Measurements from ENCODE around the gene GPR37L1.

GPR37L1 gene, protein sequence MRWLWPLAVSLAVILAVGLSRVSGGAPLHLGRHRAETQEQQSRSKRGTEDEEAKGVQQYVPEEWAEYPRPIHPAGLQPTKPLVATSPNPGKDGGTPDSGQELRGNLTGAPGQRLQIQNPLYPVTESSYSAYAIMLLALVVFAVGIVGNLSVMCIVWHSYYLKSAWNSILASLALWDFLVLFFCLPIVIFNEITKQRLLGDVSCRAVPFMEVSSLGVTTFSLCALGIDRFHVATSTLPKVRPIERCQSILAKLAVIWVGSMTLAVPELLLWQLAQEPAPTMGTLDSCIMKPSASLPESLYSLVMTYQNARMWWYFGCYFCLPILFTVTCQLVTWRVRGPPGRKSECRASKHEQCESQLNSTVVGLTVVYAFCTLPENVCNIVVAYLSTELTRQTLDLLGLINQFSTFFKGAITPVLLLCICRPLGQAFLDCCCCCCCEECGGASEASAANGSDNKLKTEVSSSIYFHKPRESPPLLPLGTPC

DNA sequence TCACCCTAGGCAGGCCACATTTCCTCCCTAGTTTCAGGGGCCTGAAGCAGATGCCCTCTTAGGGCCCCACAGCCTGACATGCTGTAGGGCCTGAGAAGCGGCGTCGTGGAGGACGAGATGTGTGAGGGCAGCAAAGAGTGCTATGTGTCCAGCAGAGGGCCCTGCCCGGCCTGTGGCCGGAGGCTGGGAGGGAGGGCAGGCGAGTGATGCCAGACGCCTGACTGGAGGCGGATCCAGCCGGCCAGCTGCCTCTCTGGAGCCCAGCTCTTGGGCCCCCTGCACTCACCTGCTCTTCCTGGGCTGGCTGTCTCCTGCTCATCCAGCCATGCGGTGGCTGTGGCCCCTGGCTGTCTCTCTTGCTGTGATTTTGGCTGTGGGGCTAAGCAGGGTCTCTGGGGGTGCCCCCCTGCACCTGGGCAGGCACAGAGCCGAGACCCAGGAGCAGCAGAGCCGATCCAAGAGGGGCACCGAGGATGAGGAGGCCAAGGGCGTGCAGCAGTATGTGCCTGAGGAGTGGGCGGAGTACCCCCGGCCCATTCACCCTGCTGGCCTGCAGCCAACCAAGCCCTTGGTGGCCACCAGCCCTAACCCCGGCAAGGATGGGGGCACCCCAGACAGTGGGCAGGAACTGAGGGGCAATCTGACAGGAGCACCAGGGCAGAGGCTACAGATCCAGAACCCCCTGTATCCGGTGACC, at the start of gene GPR37L1:
GPR37L1 (plus strand) TSS at position 279 of the 697 bp plus-strand sequence; CDS start at position 326, 47 bp downstream.
- DNase-seq = no peak

DNA sequence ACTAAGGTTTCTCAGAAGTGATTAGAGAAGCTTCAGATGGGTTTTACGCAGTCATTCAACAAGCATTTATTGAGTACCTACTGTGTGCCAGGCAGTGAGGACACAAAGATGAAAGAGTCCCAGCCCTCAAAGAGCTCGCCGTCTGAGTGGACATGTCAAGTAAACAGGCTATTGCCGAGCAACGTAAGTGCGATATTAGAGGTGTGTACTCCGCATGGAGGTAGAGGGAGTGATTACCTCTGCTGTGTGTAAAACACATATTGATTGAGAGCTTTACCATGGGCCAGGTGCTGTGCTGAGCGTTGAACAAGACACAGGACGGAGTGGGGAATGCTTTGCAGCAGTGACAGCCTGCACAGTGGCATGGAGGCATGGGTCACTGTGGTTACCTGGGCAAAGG, 49.5 kb upstream of the GPR37L1 start:
- no peak for DNase-seq

DNA sequence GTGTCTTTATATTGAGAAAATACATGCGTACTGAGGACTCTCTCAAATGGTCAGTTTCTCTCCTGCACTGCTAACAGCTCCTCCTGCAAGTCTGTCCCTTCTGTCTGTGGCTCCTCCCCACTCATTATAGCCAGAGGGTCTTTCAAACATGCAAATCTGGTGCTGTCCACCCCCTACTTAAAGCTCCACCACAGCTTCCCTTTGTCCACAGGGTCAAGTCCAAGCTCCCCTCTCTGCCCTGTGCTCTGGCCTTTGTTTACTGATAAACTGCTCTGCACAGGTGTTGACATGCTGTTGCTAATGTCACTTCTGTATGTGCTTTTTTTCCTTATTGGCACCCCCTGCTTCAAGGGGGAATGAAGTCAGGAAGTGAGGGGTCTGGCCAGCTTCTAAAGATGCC, 47.7 kb upstream of the GPR37L1 start:
- no peak for DNase-seq

DNA sequence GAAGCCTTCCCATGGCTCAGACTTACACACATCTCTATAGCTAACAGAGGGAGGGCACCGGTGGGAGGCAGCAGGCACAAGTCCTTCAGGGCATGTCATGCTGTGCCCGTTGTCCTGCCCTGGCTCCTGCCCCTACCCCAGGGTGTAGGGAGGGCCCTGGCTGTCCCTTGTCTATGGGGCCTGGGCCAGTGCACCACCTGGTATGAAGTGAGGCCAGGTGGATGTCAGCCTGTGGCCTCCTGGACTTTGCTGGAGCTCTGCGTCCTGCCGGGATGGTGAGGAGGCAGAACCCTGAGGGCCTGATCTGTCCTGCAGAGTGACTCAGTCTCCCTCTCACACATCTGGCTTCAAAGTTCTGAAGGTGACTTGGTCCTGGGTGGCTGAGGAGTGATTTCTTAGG, 47.3 kb upstream of the GPR37L1 start:
- DNase-seq = no peak

DNA sequence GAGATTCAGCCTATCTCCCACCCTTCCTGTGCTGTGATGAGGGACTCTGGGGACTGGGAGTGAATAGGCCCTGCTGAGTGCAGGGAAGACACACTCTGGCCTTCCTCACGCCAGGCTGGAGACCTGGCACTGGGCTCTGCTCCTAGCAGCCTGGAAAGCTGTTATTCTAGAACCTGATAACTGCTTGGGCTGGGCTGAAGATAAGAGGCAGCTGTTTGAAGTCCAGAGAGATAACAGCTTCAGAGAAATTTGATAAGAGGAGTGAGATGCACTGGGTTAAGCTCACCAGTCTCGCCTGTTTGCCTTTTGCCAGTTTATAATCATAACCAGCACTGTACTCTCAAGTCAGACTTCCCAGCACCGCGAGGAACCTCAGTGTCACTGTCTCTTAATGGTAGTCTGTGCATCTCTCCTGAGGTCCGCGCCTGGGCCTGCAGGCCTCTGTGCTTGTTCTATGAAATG, 46.6 kb upstream of the GPR37L1 start:
- no peak for DNase-seq

DNA sequence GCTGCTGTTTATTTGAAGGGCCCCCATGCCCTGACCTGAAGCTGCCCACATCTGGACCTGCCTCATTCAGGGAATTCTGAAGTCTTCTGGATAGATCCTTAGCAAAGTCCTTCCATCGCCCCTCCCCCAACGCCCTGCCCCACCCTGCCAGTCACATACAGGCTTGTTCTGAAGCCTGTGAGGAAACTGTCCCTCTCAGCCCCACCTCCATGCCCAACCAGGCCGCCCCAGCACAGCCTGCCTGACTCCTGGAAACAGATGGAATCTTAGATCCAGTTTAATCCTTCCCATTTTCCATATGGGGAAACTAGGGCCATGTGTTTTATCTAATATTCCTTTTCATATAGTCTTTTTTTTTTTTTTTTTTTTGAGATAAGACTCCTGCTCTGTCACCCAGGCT, 44.5 kb upstream of the GPR37L1 start:
- no peak for DNase-seq

DNA sequence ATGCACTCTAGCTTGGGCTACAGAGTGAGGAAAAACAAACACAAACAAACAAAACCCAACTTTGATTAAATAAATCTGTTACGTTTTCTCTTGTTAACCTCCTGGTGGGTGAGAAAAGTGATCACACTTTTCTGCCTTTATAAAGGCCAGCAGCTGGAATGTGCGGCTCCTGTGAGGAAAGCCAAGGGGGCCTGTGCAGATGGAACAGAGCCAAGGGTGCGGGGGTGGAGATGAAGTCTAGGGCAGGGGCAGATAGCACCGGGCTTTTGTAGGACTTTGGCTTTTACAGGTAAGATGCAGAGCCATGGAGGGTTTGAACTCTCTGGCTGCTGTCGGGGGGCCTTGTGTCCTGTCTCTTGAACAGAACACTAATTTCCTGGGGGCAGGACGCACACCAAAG, 40.7 kb upstream of the GPR37L1 start:
- no peak for DNase-seq

DNA sequence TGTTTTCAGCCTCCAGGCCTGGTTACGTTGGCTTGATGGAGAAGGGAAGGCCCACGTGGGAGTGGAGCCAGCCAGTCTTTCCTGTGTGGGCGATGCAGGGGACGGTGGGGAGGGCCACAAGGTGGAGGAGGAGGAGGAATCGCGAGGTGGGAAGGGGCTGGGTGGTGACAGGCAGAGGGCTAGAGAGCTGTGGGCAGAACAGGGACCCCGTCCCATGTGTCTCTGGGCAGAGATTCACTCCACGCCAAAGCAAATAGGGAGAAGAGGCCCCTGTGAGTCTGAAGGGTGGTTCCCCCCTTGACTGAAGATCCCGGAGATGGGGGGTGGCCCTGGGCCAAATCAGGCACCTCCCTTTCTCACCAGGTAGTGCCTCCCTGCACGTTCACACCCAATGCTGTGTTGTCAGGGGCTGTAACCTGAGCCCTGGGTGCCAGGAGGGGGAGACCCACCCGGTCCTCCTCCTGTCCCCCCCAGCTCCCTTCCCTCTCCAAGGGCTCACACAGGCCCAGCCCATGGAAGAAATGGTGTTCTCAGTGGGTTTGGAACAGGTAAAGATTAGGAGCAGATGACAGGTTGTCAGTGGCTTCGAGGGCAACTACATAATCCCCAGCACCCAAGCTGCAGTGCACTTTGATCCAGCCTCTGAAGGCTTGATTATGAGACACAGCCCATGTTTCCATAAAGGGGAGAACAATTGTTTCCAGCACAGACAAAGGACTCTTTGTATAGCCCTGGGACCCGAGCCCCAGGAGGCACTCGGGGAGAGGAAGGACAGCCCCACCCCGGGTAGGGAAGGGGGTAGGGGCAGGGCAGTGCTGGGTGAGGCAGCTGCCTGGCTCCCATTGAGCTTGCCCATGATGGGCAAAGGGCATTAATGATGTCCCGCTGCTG, 37.7 kb upstream of the GPR37L1 start:
- no peak for DNase-seq

DNA sequence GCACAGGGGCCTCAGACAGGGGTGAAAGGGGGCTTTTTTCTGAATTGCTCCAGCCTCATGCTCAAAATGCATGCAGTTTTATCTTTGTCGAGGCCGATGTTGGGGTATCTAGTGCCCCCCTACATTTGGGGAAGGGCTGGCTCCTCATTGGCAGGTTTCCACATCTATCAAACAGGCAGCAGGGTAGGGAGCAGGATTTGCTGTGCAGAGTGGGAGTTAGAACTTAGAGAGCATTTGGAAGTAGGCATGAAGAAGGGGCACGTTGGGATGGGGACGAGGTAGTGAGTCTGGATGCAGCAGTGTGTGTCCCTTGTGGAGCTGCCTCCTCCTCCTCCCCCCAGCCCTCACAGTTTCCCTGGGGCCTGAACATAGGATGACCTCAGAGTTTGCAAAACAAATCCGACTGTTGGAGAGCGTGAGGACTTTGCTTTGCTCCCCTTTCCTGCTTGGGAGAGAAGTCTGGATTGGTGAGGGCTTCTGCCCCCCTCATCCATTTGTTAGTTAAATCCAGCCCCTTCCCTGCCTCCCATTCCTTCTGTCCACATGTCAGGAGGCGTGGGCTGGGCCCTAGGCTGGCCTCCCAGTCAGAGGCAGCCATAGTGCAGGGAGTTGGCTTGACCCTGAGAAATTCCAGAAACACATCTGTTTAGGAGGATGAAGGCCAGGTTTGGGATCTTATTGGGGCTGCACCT, 36.9 kb upstream of the GPR37L1 start:
- DNase-seq = no peak

DNA sequence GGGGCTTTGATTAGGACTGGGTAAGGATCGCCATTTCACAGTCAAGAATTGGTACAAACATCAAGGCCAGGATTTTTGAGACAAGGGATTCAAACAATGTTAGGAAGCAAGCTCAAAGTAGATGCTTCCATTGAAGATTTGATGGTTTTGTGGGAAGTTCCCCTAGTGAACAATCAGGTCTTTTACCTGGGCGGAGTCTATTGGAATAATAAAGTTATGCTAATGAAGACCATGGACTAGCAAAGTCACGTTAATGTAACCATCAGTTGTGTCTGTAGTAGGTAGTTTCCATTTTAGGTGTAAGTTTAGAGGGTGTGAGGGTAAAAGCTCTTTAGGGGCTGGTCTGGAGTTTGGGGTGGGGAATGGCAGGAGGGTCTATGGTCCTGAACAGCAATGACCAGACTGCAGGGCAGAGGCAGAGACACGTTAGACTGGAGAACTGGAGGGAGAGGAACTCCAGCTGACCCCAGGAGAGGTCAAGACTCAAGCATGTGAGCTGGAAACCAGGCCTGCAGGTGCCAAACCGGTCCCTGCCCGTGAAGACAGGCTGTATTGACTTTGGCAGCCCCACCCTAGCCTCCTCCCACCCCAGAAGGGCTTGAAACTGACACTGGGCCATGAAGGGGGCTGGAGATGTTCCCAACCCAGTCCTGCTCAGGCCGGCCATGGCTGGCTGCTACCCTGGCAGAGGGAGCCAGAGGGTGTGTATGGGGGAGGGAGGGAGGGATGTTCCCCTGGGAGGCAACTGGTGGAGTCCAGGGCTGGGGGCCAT, 36.0 kb upstream of the GPR37L1 start:
- no peak for DNase-seq

DNA sequence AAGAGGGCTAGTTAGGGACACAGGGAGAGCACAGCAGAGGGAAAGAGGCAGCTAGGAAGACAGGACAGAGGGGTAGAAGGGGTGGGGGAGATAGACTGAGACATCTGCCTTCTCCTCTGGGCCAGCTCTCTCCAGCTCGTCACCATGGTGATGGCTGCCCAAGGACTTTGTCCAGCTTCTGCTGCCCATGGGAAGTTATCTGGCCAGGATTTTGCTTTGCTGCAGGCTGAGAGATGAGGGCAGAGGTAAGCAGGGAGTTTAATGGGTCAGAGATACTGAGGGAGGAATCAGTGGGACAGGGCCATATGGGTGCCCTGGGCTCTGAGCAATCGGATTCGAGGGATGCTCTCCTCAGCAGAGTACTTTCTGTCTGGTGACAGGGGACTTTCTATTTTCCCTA, 34.5 kb upstream of the GPR37L1 start:
- DNase-seq = no peak

DNA sequence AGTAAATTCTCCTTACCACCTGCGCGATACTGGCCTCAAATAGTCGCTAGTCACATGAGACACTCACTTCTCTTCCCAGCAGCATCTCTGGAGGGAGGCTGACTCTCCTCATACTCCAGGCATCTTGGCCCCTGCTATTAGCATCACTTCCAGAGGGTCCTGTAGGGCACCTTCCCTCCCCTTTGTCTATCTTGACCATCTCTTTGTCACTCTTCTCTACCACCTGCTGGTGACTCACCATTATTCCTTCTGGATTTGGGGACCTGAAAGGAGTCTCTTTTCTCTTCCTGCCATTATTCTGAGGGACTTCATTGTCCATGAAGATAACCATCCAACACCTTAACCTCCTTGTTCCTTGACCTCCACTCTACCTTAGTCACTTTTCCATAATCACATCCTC, 31.7 kb upstream of the GPR37L1 start:
- DNase-seq = no peak

DNA sequence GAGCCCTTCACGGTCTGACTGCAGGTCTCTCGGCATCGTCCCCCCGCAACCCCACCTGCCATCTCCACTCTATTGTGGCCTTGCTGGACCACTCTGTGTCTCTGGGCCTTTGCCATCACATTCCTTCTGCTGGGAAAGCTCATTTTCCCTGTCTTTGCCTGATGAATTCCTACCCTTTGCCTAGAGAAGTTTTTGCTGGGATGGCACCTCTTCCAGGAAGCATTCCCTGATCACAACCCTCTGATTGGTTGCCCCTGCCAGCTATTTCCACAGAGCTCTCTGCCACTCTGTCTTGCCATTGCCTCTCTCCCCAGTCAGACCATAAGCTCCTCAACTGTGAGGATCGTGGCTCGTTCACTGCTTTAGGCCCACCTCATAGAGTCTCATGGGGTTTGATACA, 28.9 kb upstream of the GPR37L1 start:
- DNase-seq = no peak

DNA sequence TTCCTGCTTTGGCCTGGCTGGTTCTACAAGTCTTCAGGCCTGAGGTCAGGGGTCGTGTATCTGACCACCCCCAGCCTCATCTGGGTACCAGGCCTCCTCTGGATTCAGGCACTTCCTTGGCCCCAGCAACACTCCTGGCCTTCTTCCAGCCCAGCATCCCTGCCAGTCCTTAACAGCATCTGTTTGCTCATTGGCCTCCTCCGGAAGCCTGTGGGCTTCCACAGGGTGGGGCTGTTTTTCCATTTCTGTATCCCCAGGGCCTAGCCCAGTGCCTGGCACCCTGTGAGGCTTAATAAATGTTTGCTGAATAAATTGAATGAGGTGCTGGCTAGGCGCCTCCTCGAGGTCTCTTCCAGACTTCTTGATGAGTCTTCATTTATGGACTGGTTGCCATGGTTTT, 21.5 kb upstream of the GPR37L1 start:
- DNase-seq = no peak

DNA sequence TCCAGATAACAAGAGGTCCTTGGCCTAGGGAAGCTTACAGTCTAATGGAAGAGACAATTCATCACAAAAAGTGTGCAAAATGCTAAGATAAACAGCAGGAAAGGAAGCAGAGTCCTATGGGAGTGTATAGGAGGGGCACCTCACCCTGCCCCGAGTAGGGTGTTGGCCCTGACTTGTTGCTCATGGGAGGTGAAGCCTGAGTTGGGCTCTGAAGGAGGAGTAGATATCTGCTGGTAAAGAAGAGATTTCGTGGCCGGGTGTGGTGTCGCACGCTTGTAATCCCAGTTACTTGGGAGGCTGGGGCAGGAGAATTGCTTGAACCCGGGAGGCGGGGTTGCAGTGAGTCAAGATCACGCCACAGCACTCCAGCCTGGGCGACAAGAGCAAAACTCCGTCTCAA, 18.6 kb upstream of the GPR37L1 start:
- no peak for DNase-seq

DNA sequence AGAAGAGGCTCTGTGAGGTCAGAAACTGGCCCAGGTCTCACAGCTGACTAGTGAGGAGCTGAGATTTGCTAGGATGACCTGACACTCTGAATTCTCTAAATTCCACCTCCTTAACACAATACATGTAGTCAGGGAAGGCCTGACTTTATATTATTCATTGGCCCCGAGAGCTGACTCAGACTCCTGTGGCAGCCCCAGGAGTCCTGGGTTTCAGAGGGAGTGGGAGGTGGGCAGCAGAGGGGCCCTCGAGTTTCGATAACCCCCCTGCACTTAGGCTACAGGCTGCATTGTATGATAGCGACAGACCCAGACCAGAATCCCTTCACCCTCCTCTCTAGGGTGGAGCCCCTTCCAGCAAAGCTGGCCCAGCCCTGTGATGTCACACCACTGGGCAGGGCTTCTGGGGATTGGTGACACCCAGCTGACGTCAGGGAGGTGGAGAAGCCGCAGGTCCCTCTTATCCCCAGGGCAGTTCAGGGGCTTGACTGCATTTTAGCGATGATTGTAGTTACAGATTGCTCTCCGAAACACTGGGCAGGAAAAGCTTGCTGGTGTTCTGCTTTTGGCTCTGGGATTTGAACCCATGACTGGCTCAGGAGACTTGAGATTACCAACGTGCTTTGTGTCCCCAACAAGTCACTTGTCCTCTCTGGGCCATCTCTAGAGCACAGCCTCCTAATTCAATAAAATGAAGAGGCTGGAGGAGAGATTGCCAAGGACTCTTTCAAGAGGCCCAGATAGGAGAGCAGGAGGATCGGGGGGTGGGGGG, 17.0 kb upstream of the GPR37L1 start:
- DNase-seq = no peak

DNA sequence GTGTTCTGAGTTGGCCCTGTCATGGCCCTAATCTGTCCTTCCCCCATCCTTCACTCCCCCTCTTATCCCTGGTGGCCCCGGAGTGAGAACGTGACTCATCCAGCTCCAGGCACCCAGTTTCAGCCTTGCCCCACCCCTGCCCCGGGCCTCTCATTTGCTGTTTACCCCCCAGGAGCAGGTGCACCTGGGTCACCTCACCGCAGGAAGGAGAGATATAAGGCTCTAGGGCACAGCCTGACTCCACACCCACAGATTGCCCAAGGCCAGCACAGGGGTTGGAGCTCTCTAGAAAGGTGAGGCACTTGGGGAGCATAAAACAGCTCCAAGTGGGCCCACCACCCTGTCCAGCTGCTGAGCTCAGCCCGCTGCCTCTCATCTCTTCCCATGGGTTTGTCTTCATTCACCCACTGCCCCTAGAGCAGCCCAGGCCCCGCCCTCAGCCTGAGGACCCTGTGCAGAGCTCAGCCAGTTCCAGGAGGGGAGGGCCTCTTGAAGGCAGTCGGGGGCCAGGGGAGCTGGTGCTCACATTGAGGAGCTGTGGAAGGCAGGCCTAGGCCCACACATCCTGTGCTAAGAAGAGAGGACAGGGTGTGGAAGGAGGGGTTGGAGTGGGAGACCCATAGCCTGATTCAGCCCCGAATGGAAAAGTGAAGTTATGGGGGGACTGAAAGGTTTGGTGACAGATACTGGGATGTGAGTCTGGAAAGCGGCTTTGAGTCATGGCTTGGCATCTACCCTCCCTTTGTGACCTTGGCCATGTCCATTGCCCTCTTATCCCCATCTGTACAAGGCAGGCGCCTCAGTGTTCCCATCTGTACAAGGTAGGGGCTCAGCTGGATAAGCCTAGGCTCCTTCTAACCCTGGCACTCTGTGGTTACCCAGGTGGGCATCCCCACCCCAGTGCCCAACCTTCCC, 16.1 kb upstream of the GPR37L1 start:
- DNase-seq = no peak

DNA sequence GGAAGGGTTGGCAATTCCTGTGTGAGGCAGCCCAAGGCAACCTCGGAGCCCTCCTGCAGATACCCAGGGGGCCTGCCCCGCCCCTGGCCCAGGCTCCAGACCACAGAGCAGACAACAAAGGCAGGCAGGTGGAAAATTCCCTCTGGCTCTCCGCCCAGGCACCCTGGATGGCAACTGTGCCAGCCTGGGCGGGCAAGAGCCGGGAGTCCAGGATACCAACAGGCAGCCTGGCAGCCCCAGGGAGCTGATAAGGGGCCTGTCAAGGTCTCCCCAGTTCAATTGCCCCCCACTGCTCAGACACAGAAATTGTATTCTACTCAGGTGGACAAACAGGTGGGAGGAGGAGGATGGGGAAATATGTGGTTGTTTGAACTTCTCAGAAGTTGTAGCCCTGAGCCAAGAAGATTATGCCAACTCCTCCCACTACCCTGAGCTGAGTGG, 15.4 kb upstream of the GPR37L1 start:
- DNase-seq = no peak

DNA sequence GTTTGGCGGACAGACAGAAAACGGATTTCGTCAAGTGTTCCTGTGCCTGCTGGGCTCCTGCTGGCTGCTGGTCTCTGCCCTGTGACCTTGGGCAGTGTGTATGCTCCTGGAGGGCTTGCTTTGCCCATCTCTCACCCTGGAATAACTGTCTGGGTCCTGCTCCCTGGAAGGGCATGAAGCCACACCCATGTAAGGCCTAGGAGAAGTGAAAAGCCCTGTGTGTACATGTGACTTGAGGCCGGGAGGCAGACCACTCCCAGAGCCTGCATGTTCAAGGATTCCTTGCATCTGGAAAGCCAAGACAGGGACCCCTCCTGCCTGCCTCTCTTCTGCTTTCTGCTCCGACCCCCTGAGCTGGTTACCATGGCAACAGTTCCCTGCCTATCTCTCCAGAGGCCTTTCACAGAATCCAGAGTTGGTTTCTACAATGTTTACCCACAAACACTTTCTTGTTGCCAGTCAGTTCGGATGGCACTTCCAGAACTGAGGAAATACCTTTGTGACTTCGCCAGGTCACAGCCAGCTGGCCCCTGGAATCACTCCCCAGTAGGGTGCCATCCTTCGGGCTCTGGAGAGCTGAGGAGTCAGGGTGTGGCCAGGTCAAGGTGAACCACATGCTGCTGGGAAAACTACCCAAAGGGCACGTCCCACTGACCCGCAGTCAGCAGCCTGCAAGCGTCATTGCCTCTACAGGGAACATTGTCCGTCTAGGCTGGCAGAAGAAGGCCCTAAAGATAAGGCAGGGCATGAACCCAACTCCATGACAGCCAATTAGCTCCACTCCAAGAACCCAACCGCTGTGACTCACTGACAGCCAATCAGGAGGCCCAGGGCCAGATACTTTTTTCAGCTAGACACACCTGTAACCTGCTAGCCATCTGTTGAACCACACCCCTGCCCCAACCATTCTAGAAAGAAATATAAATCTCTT, 14.7 kb upstream of the GPR37L1 start:
- DNase-seq = no peak
